Caco-2 (cell line): ENCODE data around the gene NMT2. TPM values are rescaled to one million over a fixed set of nuclear protein-coding genes. Genes with fewer than 3 reads are reported as not detected.

Experiments
- BruUV-seq: library from RNA; stranded (reverse); fragments of 400-500 nt; replicated peaks from 2 replicates; lab custom pipeline; 2021; lab: Mats Ljungman, UMichigan
- CTCF ChIA-PET: fragments of 300-600 bp; sonication (Branson Sonifier 250); formaldehyde crosslinking; loops from one replicate; lab custom pipeline; 2022; ENCODE audit warnings: antibody characterized with exemption; lab: Charles Lee
- POLR2A ChIA-PET: fragments of 300-600 bp; sonication (Branson Sonifier 250); formaldehyde crosslinking; loops from one replicate; lab custom pipeline; 2022; ENCODE audit warnings: antibody characterized with exemption; lab: Charles Lee
- DNase-seq, 2 experiments: peaks; one replicate each; pipeline versions ENCODE4 v3.0.0 to v3.0.0-alpha.2; 2020 to 2022
- H3K27me3 ChIP-seq: replicated peaks from 2 replicates; pipeline ENCODE4 v1.6.0; 2011; ENCODE audit warnings: low read length; ENCODE audit not compliant: control insufficient read depth, insufficient read depth
- H3K36me3 ChIP-seq: 2 replicates; pipeline ENCODE4 v1.5.1; 2011; ENCODE audit warnings: low read length; ENCODE audit not compliant: control insufficient read depth, insufficient read depth
- H3K4me1 ChIP-seq: fragments of 250-450 bp; sonication (Bioruptor Pico); 2 replicates; pipeline ENCODE4 v1.5.1; 2020; ENCODE audit warnings: mild to moderate bottlenecking
- H3K4me3 ChIP-seq: 2 replicates; pipeline ENCODE4 v1.5.1; 2011; ENCODE audit warnings: low read depth, mild to moderate bottlenecking, control low read depth, low read length
- H3K9me3 ChIP-seq: fragments of 250-450 bp; sonication (Bioruptor Pico); 2 replicates; pipeline ENCODE4 v1.5.1; 2020; ENCODE audit warnings: mild to moderate bottlenecking, moderate library complexity
- H3K27ac Mint-ChIP-seq: one replicate; pipeline ENCODE4 v1.8.0; 2022; ENCODE audit warnings: mixed read lengths; ENCODE audit not compliant: unreplicated experiment
- H3K27me3 Mint-ChIP-seq: one replicate; pipeline ENCODE4 v1.8.0; 2022; ENCODE audit warnings: mixed read lengths; ENCODE audit not compliant: insufficient read depth, unreplicated experiment
- H3K36me3 Mint-ChIP-seq: one replicate; pipeline ENCODE4 v1.8.0; 2022; ENCODE audit warnings: mild to moderate bottlenecking, mixed read lengths; ENCODE audit not compliant: insufficient read depth, unreplicated experiment
- H3K4me1 Mint-ChIP-seq: one replicate; pipeline ENCODE4 v1.8.0; 2022; ENCODE audit warnings: low read depth, mixed read lengths; ENCODE audit not compliant: unreplicated experiment
- H3K4me3 Mint-ChIP-seq: one replicate; pipeline ENCODE4 v1.8.0; 2022; ENCODE audit warnings: mild to moderate bottlenecking, moderate library complexity, mixed read lengths; ENCODE audit not compliant: unreplicated experiment
- H3K9me3 Mint-ChIP-seq: one replicate; pipeline ENCODE4 v1.8.0; 2022; ENCODE audit warnings: mixed read lengths; ENCODE audit not compliant: unreplicated experiment
- intact Hi-C: fragments of 100-400 bp; cut with micrococcal nuclease; formaldehyde crosslinking; loops from one replicate; pipeline ENCODE4 v1.10.0; 2022; ENCODE audit not compliant: unreplicated experiment
- total RNA-seq: library from RNA; stranded (reverse); gene quantifications from 2 replicates; pipeline ENCODE4 v1.2.3, GENCODE V29; 2022
- TF ChIP-seq, protein P1 (sequence below), 2 experiments: fragments of 200-600 bp in 1 of 2; IDR thresholded peaks; 1 replicate in 1 of 2; 2 replicates in 1 of 2; pipeline versions ENCODE4 v1.5.1 to v1.8.0; 2011 to 2022; ENCODE audit warnings: antibody characterized with exemption in 1 of 2, control low read depth in 1 of 2, inconsistent platforms in 1 of 2, low read depth in 1 of 2, low read length in 1 of 2, mild to moderate bottlenecking in 1 of 2, moderate library complexity in 1 of 2; ENCODE audit not compliant: insufficient read depth in 1 of 2, severe bottlenecking in 1 of 2, unreplicated experiment in 1 of 2

NMT2 gene
- total RNA-seq, 1 experiment from 2014 or later: 28.1 TPM

DNA sequence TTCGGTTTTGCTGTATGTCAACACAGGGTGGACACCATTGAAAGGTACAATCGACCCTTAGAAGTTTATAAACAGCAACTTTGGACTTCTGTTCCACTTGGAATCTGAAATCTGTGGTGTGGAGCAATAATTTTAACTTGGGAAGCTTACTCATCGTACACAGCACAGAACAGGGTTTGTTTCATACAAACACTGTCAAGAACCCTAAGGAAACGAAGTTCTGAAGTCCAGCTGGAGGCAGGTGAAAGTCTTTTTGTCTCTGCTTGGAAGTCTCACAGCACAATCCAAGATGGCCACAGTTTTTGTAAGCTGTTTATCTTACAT, 31.5 kb downstream of the NMT2 start:
- TF ChIP-seq, protein P1, sequence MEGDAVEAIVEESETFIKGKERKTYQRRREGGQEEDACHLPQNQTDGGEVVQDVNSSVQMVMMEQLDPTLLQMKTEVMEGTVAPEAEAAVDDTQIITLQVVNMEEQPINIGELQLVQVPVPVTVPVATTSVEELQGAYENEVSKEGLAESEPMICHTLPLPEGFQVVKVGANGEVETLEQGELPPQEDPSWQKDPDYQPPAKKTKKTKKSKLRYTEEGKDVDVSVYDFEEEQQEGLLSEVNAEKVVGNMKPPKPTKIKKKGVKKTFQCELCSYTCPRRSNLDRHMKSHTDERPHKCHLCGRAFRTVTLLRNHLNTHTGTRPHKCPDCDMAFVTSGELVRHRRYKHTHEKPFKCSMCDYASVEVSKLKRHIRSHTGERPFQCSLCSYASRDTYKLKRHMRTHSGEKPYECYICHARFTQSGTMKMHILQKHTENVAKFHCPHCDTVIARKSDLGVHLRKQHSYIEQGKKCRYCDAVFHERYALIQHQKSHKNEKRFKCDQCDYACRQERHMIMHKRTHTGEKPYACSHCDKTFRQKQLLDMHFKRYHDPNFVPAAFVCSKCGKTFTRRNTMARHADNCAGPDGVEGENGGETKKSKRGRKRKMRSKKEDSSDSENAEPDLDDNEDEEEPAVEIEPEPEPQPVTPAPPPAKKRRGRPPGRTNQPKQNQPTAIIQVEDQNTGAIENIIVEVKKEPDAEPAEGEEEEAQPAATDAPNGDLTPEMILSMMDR (IDR thresholded peaks at IDR 0.05; ENCODE audit: insufficient read depth in 1 of 2, low read depth in 1 of 2, low read length in 1 of 2, severe bottlenecking in 1 of 2, unreplicated experiment in 1 of 2): no peak
- Histone ChIP-seq H3K36me3 (peaks cover 2% of the 10 kb centered on the region; the same call in 1 of the 2 replicates), H3K4me3 (no peak overlapping the region), H3K4me1 (peaks cover 11% of the 10 kb centered on the region), H3K27me3 (no peaks in the 10 kb centered on the region), H3K9me3 (no peaks in the 10 kb centered on the region)
- ChIA-PET POLR2A (no interaction called here), CTCF (no interaction called here)
- Mint-ChIP-seq H3K9me3 (no peaks in the 10 kb centered on the region), H3K36me3 (peaks cover 19% of the 10 kb centered on the region), H3K4me3 (no peak overlapping the region), H3K4me1 (peaks cover 10% of the 10 kb centered on the region), H3K27ac (no peak overlapping the region), H3K27me3 (no peaks in the 10 kb centered on the region)
- no peak for DNase-seq
- no TSS peak for BruUV-seq
- intact Hi-C loops: no loop called here

DNA sequence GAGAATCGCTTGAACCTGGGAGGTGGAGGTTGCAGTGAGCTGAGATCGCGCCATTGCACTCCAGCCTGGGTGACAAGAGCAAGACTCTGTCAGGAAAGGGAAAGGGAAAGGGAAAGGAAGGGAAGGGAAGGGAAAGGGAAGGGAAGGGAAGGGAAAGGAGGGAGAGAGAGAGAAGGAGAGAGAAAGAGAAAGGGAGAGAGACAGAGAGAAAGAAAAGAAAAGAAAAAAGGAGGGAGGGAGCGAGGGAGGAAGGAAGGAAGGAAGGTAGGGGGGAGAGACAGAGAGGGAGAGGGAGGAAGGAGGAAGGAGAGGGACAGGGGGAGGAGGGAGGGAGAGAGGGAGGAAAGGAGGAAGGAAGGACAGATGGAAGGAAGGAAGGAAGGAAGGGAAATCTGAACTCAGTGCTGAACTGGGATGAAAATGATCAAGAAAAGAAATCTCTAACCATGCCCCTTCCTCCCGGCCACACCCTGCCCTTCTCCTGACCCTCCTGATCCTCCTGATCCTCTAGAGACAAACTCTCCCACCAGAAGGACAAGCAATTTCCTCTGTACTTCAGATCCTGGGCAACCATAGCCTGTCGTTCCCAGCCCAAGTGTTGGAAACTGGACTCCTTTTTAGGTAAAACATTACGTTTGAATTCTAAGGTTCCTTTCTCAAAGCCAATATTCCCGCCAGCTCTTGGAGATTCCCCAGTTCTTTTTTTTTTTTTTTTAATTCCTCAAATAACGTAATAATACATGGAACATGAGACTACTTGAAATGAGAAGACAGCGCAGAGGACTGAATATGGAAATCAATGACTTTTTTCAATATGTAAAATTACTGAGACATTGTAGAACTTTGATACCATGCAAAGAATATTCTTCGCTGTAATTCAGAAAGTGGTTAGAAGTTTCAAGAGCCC, 32.1 kb downstream of the NMT2 start:
- Mint-ChIP-seq H3K4me1 (peaks cover 4% of the 10 kb centered on the region), H3K4me3 (no peak overlapping the region), H3K27ac (no peak overlapping the region), H3K27me3 (no peaks in the 10 kb centered on the region), H3K36me3 (peaks cover 23% of the 10 kb centered on the region), H3K9me3 (no peaks in the 10 kb centered on the region)
- Histone ChIP-seq H3K4me1 (peaks cover 5% of the 10 kb centered on the region), H3K4me3 (no peak overlapping the region), H3K36me3 (peaks cover 2% of the 10 kb centered on the region; the same call in 1 of the 2 replicates), H3K9me3 (no peaks in the 10 kb centered on the region), H3K27me3 (no peaks in the 10 kb centered on the region)
- intact Hi-C loops: no loop called here
- TF ChIP-seq, protein P1 (IDR thresholded peaks at IDR 0.05; ENCODE audit: insufficient read depth in 1 of 2, low read depth in 1 of 2, low read length in 1 of 2, severe bottlenecking in 1 of 2, unreplicated experiment in 1 of 2): no peak
- BruUV-seq: no TSS peak
- CTCF ChIA-PET: interaction anchor here (0.7 kb wide), 1 partner anchor 8 kb away, joined by 4 read pairs; no protein-coding TSS in a partner anchor
- no peak for DNase-seq
- POLR2A ChIA-PET: no interaction called here

DNA sequence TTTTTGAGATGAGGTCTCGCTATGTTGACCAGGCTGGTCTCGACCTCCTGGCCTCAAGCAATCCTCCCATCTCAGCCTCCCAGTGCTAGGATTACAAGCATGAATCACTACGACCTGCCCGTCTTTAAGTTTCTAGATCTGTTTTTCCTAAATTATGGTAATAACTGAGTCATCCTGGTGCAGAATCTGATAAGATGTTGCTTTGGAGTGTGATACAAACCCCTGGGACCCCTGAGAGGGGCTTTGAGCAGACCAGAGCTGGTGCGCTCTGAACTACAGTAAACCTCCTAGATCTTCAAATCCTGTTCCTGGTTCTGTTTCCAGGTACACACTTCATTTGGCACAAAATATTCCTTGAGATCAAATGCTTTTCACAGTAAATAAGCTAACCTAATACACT, 37.2 kb downstream of the NMT2 start:
- TF ChIP-seq, protein P1 (IDR thresholded peaks at IDR 0.05; ENCODE audit: insufficient read depth in 1 of 2, low read depth in 1 of 2, low read length in 1 of 2, severe bottlenecking in 1 of 2, unreplicated experiment in 1 of 2): no peak
- CTCF ChIA-PET: no interaction called here
- H3K4me3 ChIP-seq: no peak overlapping the region
- POLR2A ChIA-PET: interaction anchor here (0.7 kb wide), 1 partner anchor 21 kb away, joined by 4 read pairs; no protein-coding TSS in a partner anchor
- no peaks in the 10 kb centered on the region for H3K27me3 ChIP-seq
- H3K36me3 Mint-ChIP-seq: peaks cover 52% of the 10 kb centered on the region
- no peak for DNase-seq
- no peak overlapping the region for H3K4me3 Mint-ChIP-seq
- no peaks in the 10 kb centered on the region for H3K9me3 Mint-ChIP-seq
- intact Hi-C loops: no loop called here
- BruUV-seq: no TSS peak
- H3K4me1 ChIP-seq: no peaks in the 10 kb centered on the region
- H3K4me1 Mint-ChIP-seq: no peaks in the 10 kb centered on the region
- H3K27me3 Mint-ChIP-seq: no peaks in the 10 kb centered on the region
- no peak overlapping the region for H3K27ac Mint-ChIP-seq
- no peaks in the 10 kb centered on the region for H3K9me3 ChIP-seq
- H3K36me3 ChIP-seq: peaks cover 2% of the 10 kb centered on the region; the same call in 1 of the 2 replicates
